ENCODE measurements around the gene FCRL6.

FCRL6 gene

GRCh38 chr1:159835862-159836525 lies 33.8 kb downstream of the FCRL6 start:
- DNase-seq: no peak

GRCh38 chr1:159838715-159839114 lies 36.6 kb downstream of the FCRL6 start:
- no peak for DNase-seq

- DNase-seq: no peak
These were observed 37.1 kb downstream of the FCRL6 start for GRCh38 chr1:159839116-159839849.

GRCh38 chr1:159841749-159842148 lies 39.6 kb downstream of the FCRL6 start:
- no peak for DNase-seq

GRCh38 chr1:159843459-159843858 lies 41.3 kb downstream of the FCRL6 start:
- no peak for DNase-seq

GRCh38 chr1:159845751-159846629 lies 43.8 kb downstream of the FCRL6 start:
- DNase-seq: no peak

- DNase-seq: no peak
These were observed 45.1 kb downstream of the FCRL6 start for GRCh38 chr1:159847231-159847630.

GRCh38 chr1:159848326-159848725 lies 46.2 kb downstream of the FCRL6 start:
- no peak for DNase-seq

- DNase-seq: no peak
These were observed 47.6 kb downstream of the FCRL6 start for GRCh38 chr1:159849626-159850366.

- no peak for DNase-seq
These were observed 49.2 kb downstream of the FCRL6 start for GRCh38 chr1:159851407-159851806.

GRCh38 chr1:159853417-159854115 lies 51.4 kb downstream of the FCRL6 start:
- no peak for DNase-seq

- DNase-seq: peak; percentile 52
These were observed 52.0 kb downstream of the FCRL6 start for GRCh38 chr1:159854116-159854692.

- peak; percentile 87 for DNase-seq
These were observed 52.6 kb downstream of the FCRL6 start for GRCh38 chr1:159854693-159855192.

GRCh38 chr1:159855709-159856108 lies 53.5 kb downstream of the FCRL6 start:
- no peak for DNase-seq

- no peak for DNase-seq
These were observed 54.4 kb downstream of the FCRL6 start for GRCh38 chr1:159856576-159856975.

GRCh38 chr1:159857889-159858288 lies 55.7 kb downstream of the FCRL6 start:
- DNase-seq: no peak

- DNase-seq: no peak
These were observed 57.7 kb downstream of the FCRL6 start for GRCh38 chr1:159859767-159860322.

GRCh38 chr1:159860456-159860855 lies 58.3 kb downstream of the FCRL6 start:
- DNase-seq: no peak

GRCh38 chr1:159861218-159861617 lies 59.1 kb downstream of the FCRL6 start:
- no peak for DNase-seq

- no peak for DNase-seq
These were observed 59.9 kb downstream of the FCRL6 start for GRCh38 chr1:159862031-159862430.

GRCh38 chr1:159862557-159862956 lies 60.4 kb downstream of the FCRL6 start, which contains the start of gene VSIG8:
VSIG8 (minus strand) TSS chr1:159862657; CDS start chr1:159862521, 136 bp downstream.
- no peak for DNase-seq
